ENCODE data around the gene ACTA2.

The ACTA2 gene

GRCh38 chr10:88918191-88918905, 34.2 kb downstream of the ACTA2 start:
- no peak for DNase-seq (ENCODE audit: low spot score)

GRCh38 chr10:88916986-88917385, 35.6 kb downstream of the ACTA2 start:
- DNase-seq (ENCODE audit: low spot score): no peak

- no peak for DNase-seq (ENCODE audit: low spot score)
These were observed 36.3 kb downstream of the ACTA2 start for GRCh38 chr10:88916231-88916630.

GRCh38 chr10:88915781-88916180, 36.8 kb downstream of the ACTA2 start:
- no peak for DNase-seq (ENCODE audit: low spot score)

- no peak for DNase-seq (ENCODE audit: low spot score)
These were observed 38.8 kb downstream of the ACTA2 start for GRCh38 chr10:88913788-88914187.

GRCh38 chr10:88913127-88913526, 39.4 kb downstream of the ACTA2 start:
- DNase-seq (ENCODE audit: low spot score): no peak

- no peak for DNase-seq (ENCODE audit: low spot score)
These were observed 40.7 kb downstream of the ACTA2 start for GRCh38 chr10:88911851-88912250.

- no peak for DNase-seq (ENCODE audit: low spot score)
These were observed 41.5 kb downstream of the ACTA2 start for GRCh38 chr10:88911116-88911515.

- no peak for DNase-seq (ENCODE audit: low spot score)
These were observed 44.4 kb downstream of the ACTA2 start for GRCh38 chr10:88908194-88908593.

GRCh38 chr10:88906921-88907320, 45.7 kb downstream of the ACTA2 start:
- DNase-seq (ENCODE audit: low spot score): no peak

GRCh38 chr10:88903715-88904114, 48.9 kb downstream of the ACTA2 start:
- no peak for DNase-seq (ENCODE audit: low spot score)

- DNase-seq (ENCODE audit: low spot score): no peak
These were observed 50.4 kb downstream of the ACTA2 start for GRCh38 chr10:88901984-88902789.

- DNase-seq (ENCODE audit: low spot score): peak; percentile 25
These were observed 51.2 kb downstream of the ACTA2 start for GRCh38 chr10:88901206-88901983.

GRCh38 chr10:88899886-88900285, 52.7 kb downstream of the ACTA2 start:
- no peak for DNase-seq (ENCODE audit: low spot score)

- no peak for DNase-seq (ENCODE audit: low spot score)
These were observed 53.8 kb downstream of the ACTA2 start for GRCh38 chr10:88898727-88899126.

GRCh38 chr10:88896994-88897853, 55.3 kb downstream of the ACTA2 start:
- no peak for DNase-seq (ENCODE audit: low spot score)

- DNase-seq (ENCODE audit: low spot score): no peak
These were observed 56.1 kb downstream of the ACTA2 start for GRCh38 chr10:88896372-88896993.

GRCh38 chr10:88895250-88895649, 57.3 kb downstream of the ACTA2 start:
- DNase-seq (ENCODE audit: low spot score): no peak

GRCh38 chr10:88893611-88894010, 59.0 kb downstream of the ACTA2 start:
- DNase-seq (ENCODE audit: low spot score): no peak

- no peak for DNase-seq (ENCODE audit: low spot score)
These were observed 60.2 kb downstream of the ACTA2 start for GRCh38 chr10:88892222-88892967.
